Retina (tissue), 1 donor: ENCODE measurements around the gene FAM117B.
A peak's percentile ranks its signal among the peaks of the same experiment; 100 is the strongest.

Experiments
- DNase-seq: peaks from one replicate; pipeline ENCODE4 v3.0.0-alpha.2; 2016

FAM117B gene

DNA sequence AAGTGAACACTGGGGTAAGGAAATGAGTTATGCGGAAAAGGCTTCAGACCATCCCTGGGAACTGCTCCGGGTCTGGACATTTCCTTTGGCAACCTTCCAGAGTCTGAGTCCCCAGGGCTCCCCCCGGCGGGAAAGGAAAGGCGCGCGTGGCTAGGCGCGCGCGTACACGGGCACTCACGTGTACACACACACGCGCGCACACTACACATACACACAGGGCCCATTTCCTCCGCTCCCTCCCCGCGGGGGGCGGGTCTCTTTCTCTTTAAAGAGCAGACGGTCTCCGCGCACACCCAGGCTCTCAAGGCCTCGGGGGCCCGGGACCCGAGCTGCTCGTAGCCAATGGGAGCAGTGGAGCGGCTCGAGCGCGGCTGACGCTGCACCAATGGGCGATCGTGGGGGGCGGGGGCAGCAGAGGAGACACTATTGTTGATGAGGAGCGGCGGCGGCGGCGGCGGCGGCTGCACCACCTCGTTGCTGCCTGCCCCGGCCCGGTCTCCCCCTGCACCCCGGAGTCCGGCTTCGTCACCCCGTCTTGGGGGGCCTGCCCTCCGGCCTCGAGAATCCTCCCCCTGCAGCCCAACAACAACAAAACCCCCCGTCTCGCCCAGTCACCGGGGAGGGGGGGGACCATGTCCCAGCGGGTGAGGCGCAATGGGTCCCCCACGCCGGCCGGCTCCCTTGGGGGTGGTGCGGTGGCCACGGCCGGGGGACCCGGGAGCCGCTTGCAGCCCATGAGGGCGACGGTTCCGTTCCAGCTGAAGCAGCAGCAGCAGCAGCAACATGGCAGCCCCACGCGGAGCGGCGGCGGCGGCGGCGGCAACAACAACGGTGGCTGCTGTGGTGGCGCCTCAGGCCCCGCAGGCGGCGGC lies at the start of gene FAM117B:
TSS of gene FAM117B (plus strand) at position 414 of the 872 bp plus-strand sequence. CDS start at position 633, 219 bp downstream.
- peak; percentile 97 for DNase-seq

DNA sequence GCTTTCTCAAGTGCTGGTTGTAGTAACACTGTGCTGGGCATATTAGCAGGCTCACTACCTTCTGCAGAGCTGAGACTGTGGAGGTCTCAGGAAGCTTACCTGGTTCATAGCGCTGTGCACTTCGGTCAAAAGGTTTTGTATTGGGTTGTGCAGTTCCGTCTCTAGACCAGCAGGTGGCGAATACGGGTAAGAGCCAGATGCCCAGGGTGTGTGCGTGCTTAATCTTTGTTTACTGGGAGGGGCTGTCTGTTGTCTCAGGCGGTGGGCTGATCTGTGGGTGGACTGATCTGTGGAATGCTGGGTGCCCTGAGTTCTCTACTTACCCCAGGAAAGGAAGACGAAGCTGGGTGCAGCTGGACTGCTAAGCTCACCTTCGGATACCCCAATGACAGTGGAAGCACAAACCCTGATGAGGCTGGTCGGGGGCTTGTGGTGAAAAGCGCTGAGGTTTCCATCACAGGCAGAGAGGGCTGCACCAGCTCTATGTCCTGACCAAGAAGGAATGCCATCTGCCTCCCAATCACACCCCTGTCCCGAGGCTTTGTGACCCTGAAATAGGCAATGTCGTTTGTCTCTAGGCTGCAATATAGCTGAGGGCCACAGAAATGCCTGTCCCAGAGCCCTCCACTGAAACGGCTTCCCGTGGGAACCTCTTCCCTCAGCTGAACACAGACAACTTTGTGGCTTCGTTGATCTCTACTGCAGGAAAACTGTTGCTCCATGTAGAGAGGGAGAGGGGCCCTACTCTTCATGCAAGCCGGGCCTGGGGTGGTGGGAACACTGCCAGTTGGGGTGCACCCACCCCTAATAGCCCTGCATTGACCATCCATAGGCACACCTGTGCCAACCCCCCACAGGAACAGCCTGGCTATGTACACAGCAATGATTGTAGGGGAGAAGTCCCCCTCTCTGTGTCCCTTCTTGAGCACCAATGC lies 45.9 kb upstream of the FAM117B start:
- DNase-seq: peak; percentile 85

DNA sequence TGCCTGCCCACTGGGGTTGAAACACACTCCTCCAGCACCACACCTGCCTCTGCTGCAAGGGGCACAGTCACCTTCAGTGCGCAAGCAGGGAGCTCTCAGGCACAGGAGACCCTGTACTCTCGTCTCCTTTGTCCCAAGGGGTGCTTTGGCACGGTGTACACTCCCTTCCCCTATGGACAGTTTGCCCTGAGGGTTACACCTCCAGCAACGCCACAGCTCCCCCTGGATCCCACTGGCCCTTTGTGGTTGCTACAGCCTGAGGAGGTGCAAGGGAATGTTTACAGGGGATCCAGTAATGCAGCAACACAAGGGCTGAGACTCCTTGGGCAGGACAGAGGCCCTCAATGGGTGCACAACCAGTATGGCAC lies 45.2 kb upstream of the FAM117B start:
- no peak for DNase-seq

DNA sequence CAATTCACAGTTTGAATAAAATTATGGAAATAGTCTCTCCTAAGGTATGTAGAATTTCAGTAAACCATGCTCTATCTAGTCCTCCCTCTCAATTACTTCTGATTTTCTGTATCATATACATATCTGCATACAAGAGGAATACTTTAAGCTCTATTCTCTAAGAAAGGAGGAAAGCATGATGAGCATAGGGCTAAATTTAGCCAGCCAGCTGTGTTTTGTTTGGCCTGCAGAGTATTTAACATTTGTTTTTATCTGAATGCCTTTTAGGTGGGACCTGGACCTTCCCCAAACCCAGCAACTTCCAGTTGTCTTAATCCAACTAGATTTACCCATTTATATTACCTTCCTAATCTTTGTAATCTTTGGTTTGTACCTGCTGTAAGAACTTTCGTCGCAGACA lies 42.2 kb upstream of the FAM117B start:
- no peak for DNase-seq

DNA sequence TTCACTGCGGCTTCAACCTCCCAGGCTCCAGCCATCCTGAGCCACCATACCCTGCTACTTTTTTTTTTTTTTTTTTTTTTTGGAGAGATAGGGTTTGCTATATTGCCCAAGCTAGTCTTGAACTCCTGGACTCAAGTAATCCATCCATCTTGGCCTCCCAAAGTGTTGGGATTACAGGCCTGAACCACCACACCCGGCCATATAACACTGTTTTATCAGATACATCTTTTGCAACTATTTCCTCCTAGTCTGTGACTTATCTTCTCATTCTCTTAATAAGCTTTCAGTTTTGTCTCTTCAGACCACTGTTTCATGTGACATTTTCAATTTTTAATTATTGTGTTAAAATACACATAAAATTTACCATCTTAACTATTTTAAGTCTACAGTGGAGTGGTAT lies 35.7 kb upstream of the FAM117B start:
- no peak for DNase-seq

DNA sequence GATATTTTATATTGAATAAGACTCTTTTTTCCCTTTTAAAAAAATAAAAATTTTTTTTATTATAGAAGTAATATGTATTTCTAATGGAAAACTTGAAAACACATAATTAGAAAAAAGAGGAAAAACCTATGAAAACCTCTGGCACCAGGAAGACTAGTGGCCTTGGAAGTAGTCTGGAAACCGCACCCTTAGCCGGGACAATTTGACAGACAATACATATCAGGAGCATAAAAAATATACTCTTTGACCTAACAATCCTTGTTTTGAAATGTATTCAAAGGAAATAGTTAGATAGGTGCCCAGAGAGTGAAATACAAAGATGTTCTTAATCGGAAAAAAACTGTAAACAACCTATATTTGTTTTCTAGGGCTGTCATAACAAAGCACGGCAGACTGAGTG lies 34.9 kb upstream of the FAM117B start:
- no peak for DNase-seq

DNA sequence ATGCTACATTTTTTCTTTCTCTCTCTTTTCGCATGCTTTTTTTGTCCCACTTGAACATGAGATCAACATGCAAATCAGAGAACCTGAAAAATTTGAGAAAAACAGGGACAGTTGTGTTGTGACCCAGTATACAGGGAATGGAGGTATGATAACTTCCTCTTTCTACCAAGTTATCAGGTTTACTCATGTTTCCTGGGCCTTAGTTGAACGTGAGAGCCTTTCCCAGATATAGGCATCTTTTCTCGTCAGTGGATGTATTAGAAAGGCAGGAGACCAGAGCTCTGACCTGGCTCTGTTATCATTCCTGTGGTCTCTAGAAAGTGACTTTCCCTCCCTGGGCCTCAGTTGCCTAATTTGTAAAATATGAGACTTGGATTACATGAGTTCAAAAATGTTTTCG lies 30.1 kb upstream of the FAM117B start:
- DNase-seq: no peak

- DNase-seq: no peak
Measured at GRCh38 chr2:202605174-202605573, 29.6 kb upstream of the FAM117B start.

DNA sequence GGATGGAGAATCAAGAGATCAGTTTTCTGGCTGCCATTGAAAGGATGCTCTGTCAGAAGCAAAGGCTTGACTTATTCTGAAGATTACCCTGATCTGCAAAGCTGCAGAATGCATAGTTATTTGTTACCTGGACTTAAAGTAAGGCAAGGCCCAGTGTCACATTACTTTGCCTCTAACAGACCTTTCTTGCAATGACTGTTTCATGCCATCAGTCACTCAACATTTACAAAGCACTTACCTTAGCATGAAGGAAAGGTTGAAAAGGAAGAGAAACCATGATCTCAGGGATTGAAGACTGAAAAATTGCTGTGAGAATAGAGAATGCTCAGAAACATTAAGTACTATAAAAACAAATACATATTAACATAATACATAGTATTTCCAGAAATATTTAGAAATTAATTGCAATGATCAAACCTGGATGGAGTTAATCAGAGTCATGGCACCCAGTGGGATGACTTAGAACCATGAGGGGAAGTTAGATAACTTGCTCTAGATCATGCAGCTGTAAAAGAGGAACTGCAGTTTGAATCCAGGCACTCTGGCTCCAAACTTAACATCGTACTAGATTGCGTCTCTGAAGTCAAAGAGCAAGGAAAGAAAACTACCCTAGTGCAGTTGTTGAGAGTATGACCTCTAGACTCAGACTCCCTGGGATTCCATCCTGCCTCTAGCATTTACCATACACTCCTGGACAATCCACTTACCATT lies 26.5 kb upstream of the FAM117B start:
- no peak for DNase-seq

DNA sequence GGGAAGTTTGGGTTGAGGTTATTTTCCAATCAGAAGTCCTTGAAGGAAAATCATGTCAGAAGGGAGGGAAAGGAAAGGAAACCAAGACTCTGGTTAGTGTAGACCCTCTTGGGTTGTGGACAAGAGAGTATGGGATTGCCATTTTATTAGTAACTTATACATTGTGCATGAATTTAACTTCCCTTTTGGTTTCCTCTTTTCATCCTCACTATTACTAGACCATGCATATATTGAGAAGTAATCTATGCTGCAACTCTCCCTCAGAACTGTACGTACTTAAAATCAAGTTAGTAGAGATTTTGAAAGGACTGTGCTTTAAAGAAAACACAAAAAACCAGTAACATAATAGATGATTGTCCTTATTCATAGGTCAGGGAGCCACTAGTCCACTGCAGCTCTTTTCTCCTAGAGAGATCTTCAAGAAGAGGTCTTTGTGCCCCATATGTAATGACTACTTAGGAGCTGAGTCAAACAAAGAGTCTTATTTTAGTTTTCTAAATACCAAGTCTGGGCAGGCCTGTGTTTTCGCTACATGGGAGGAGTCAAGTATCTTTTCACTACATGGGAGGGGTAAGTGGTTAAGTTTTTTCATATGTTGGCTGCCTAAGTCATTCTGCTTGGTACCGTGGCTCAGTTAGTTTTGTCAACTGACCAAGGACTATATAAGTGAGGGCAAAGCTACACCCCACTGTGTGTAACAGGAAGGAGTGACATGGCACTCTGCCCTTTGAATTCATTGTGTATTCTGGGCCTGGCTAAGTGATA lies 25.2 kb upstream of the FAM117B start:
- DNase-seq: no peak

GRCh38 chr2:202610380-202610779 lies 24.4 kb upstream of the FAM117B start:
- no peak for DNase-seq

DNA sequence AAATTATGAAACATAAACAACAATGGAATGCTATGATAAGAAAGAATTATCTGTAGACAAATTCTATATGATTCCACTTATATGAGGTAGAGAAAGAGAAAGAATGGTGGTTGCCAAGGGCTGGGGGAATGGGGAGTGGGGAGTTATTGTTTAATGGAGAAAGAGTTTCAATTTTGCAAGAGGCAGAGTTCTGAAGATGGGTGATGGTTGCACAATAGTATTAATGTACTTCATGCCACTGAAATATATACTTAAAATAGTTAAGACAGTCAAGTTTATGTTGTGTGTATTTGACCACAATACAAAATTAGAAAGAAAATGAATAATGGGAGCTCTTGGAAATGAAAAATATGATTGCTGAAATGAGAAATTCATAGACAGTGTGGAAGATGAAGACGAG lies 22.6 kb upstream of the FAM117B start:
- no peak for DNase-seq

DNA sequence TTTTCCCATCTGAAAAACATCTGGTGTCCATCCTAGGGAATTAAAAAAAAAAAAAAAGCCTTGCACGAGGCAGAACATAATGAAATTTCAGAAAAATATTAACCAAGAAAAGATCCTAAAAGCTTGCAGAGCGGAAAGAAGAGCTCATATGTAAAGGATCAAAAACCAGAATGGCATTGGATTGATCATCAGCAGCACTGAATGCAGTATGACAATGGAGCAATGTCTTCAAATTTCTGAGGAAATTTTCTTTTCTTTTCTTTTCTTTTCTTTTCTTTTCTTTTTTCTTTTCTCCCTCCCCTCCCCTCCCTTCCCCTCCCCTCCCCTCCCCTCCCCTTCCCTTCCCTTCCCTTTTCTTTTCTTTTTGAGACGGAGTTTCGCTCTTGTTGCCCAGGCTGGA lies 21.3 kb upstream of the FAM117B start:
- no peak for DNase-seq

DNA sequence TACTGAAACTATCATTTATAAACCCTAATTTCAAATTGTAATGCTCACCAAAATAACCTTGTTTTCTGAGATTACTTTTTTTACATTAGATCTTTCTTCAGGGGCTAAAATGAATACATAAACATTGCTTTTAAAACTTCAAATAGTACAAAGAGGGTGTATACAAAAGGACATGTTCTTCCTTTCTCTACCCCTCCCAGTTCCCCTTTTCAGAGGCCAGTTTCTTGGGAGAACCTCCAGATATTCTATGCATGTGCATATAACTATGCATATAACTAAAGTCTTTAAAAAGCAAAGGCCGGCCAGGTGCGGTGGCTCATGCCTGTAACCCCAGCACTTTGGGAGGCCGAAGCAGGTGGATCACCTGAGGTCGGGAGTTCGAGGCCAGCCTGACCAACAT lies 10.6 kb upstream of the FAM117B start:
- no peak for DNase-seq

DNA sequence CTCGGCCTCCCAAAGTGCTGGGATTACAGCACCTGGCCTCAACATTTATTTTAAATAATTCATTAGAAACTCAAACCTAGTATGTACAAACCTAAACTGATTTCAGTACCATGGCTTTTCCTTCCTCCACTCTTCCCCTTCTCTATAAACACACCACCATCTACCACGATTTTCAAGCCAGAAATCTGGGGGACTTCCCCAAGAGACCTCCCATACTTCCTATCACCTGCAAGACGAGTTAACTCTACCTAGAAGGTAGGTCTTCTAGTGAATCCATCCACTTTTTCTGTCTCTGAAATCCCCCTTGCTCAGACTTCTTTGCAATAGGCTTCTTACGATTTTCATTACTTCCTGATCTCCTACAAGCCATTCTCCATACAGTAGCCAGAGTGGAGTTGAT lies 7.7 kb upstream of the FAM117B start:
- no peak for DNase-seq

- no peak for DNase-seq
Measured at GRCh38 chr2:202628646-202629198, 6.0 kb upstream of the FAM117B start.

- DNase-seq: no peak
Measured at GRCh38 chr2:202632682-202633290, 2.0 kb upstream of the FAM117B start.

DNA sequence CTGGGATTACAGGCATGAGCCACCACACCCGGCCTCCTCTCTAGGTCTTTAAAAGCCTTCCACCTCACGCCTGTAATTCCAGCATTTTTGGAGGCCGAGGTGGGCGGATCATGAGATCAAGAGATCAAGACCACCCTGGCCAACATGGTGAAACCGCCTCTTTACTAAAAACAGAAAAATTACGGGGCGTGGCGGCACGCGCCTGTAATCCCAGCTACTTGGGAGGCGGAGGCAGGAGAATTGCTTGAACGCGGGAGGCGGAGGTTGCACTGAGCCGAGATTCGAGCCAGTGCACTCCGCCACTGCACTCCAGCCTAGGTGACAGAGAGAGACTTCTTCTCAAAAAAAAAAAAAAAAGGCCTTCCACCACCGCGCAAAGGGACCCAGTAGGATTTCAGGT lies 1.3 kb upstream of the FAM117B start:
- DNase-seq: no peak

DNA sequence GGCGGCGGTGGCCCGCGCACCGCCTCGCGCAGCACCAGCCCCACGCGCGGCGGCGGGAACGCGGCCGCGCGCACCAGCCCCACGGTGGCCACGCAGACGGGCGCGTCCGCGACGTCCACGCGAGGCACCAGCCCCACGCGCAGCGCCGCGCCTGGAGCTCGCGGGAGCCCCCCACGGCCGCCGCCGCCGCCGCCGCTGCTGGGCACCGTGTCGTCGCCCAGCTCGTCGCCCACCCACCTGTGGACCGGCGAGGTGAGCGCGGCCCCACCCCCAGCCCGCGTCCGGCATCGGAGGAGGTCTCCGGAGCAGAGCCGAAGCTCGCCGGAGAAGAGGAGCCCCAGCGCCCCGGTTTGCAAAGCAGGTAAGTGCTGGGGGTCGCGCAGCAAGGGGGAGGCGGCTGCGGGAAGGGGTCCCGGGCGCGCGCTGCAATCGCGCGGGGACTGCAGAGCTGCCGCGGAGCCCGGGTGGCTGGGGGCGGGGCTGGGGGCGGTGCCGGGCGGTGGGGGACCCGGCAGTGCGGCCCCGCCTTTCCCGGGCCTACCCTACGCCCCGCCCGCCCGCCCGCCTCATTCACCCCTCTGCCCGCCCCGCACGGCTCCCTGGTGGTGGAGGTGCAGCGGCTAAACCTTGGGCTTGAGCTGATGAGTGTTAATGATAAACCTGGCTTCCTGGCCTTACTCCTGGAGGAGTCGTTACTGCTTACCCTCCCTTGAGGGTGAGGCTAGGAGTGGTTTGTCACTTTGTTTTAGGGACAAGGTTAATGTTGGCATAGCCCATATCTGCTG lies 851 bp downstream of the FAM117B start:
- DNase-seq: peak; percentile 78

DNA sequence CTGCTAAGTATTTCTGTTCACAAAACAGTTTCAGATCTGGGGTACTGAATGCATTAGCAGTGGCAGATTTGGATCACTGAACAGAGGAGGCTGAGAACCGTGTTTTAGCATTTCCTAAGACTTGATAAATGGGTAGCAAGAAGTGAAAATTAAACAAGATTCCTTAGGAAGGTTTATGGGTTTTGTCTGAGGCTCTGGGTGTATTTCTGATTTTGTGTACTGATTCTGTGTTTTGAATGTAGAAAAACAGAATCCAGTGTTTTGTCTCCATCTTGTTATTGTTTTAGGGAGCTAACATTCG lies 1.4 kb downstream of the FAM117B start:
- no peak for DNase-seq

- DNase-seq: no peak
Measured at GRCh38 chr2:202638721-202639120, 4.0 kb downstream of the FAM117B start.
